HG03045 (cell line): ENCODE results near the gene SLC9A4.

Experiments used
- ATAC-seq: cut with Tn5 transposase; IDR thresholded peaks from one replicate; pipeline ENCODE4 v1.9.1; 2021; ENCODE audit warnings: mild to moderate bottlenecking, moderate library complexity; ENCODE audit not compliant: unreplicated experiment

The SLC9A4 gene

GRCh38 chr2:102453501-102453900, 19.5 kb upstream of the SLC9A4 start:
- ATAC-seq, result no peak

GRCh38 chr2:102455061-102455670, 17.9 kb upstream of the SLC9A4 start:
- no peak for ATAC-seq

GRCh38 chr2:102460467-102460866, 12.6 kb upstream of the SLC9A4 start:
- ATAC-seq, result no peak

- no peak for ATAC-seq
These were observed 11.8 kb upstream of the SLC9A4 start for GRCh38 chr2:102461188-102461587.

GRCh38 chr2:102463160-102463559, 9.9 kb upstream of the SLC9A4 start:
- no peak for ATAC-seq

GRCh38 chr2:102470168-102470567, 2.9 kb upstream of the SLC9A4 start:
- ATAC-seq, result no peak

- ATAC-seq, result no peak
These were observed 605 bp downstream of the SLC9A4 start for GRCh38 chr2:102473631-102474030.

- no peak for ATAC-seq
These were observed 1.8 kb downstream of the SLC9A4 start for GRCh38 chr2:102474785-102475184.

GRCh38 chr2:102478686-102479470, 5.9 kb downstream of the SLC9A4 start:
- no peak for ATAC-seq

- no peak for ATAC-seq
These were observed 7.5 kb downstream of the SLC9A4 start for GRCh38 chr2:102480285-102481195.

GRCh38 chr2:102481931-102482330, 8.9 kb downstream of the SLC9A4 start:
- ATAC-seq, result no peak

- no peak for ATAC-seq
These were observed 10.1 kb downstream of the SLC9A4 start for GRCh38 chr2:102483086-102483485.

- no peak for ATAC-seq
These were observed 11.5 kb downstream of the SLC9A4 start for GRCh38 chr2:102484310-102485061.

- ATAC-seq, result no peak
These were observed 12.2 kb downstream of the SLC9A4 start for GRCh38 chr2:102485147-102485785.

GRCh38 chr2:102486941-102487702, 14.1 kb downstream of the SLC9A4 start:
- ATAC-seq, result no peak

GRCh38 chr2:102487761-102488462, 14.9 kb downstream of the SLC9A4 start:
- no peak for ATAC-seq

GRCh38 chr2:102489646-102490045, 16.6 kb downstream of the SLC9A4 start:
- ATAC-seq, result no peak

- no peak for ATAC-seq
These were observed 19.0 kb downstream of the SLC9A4 start for GRCh38 chr2:102492006-102492405.

- no peak for ATAC-seq
These were observed 21.5 kb downstream of the SLC9A4 start for GRCh38 chr2:102494570-102494969.
